GM21367 (cell line): ENCODE data around the gene COCH.
"Not testable (repeated sequence)": the region's sequence is repeated elsewhere in the genome, so short reads cannot be mapped to it uniquely, and the experiment has no call there.

Experiments
- ATAC-seq: cut with Tn5 transposase; IDR thresholded peaks from one replicate; pipeline ENCODE4 v1.9.1; 2021; ENCODE audit not compliant: unreplicated experiment

COCH gene

DNA sequence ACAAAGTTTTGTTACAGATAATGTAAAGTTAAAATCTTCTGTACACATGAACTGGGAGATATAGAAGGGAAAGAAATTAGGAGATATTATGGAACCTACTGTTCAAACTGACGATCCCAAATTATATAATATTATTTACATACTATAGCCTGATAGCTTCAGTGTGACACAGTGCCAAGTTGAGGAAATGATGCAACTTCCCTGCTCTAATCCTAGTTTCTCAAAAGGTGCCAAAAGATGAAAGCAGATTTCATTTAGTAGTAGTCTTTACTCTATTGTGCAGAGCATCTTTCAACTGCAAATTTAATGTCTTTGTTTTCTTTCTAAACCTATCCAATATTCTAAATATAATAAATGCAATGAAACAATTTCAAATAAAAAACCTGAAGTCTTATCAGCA, 46.9 kb downstream of the COCH start:
- ATAC-seq = no peak

DNA sequence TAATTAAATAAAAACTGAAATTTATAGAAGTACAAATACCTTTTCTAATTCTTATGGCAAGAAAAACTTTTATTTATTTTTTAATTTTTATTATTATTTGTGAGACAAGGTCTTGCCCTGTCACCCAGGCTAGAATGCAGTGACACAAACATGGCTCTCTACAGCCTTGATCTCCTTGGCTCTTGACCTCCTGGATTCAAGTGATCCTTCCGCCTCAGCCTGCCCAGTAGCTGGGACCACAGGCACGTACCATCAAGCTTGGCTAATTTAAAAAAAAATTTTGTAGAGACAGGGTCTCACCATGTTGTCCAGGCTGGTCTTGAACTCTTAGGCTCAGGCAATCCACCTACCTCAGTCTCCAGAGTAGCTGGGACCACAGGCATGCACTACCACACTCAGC, 47.4 kb downstream of the COCH start:
- ATAC-seq = no peak

DNA sequence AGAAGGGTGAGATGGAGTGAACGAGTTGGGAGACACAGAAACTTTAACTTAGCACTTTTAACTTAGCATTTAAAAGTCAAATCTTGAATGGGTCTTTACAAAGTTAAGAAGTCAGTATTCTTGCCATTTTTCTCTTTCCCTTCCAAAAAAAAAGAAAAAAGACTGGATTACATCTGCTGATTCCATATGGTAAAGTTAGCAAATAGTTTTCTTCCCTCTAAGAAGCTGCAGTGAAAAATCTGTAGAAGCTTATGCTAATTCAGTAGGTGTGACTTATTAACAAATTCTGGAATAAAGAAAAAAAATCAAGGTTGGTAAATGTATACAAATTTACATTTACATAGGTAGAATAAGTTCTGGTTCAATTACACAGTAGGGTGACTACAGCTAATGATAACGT, 50.9 kb downstream of the COCH start:
- ATAC-seq = no peak

DNA sequence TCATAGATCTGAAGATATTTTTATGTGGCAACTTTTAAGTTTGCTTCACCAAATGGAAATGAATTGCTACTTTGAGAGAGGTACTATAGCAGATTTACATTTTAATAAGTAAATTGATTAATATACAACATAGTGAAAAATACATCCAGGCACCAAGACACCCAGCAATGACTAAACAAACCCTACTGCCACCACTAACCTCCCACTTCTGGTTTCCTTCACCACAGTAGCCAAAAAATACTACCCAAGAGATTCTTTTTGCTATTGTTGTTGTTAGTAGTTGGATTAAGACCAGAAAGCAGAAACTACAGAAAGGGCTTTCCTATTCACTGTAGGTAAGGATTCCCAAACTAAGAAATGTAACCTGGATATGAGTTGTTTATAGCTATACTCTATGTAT, 54.1 kb downstream of the COCH start:
- ATAC-seq = no peak

DNA sequence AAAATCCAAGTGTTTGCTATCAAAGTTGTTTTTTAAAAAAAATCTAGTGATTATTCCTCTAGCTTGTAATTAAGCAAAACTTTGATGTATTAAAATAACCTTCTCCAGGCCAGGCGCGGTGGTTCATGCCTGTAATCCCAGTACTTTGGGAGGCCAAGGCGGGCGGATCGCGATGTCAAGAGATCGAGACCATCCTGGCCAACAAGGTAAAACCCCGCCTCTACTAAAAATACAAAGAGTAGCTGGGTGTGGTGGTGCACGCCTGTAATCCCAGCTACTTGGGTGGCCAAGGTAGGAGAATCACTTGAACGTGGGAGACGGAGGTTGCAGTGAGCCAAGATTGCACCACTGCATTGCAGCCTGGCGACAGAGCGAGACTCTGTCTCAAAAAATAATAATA, 59.6 kb downstream of the COCH start:
- not testable (repeated sequence) for ATAC-seq

DNA sequence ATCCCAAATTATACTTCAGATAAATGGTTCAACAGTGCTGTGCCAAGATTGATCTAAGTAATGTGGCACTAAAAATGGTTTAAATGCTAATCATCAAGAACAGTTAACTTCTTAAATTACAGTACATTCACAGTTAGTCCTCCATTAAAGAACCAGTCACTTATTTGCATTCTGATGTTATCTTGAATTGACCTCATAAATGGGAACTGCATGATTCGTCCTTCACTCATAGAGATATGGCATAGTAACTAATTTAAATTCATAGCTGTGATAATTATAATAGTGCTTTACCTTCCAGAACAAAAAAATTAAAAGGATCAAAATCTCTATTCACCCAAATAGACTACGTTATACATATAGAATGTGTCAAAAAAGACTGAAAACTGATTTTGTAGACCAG, 61.1 kb downstream of the COCH start:
- ATAC-seq = no peak

DNA sequence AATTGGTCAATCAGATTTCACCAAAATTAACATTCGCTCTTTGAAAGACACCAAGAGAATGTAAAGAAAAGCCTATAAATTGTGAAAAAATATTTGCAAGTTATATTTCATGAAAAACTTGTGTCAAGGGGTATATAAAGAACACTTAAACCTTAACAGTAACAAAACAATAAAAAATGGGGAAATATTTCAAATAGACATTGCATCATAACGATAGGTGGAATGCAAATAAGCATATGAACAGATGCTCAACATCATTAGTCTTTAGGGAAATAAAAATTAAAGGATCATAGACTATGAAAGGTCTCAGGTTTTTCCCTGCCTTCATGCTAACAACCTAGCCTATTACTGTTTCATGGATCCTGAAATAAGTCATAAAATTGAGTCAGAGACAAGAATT, 64.3 kb downstream of the COCH start:
- ATAC-seq = no peak
